Prostate gland (tissue), 2 donors: ENCODE measurements around the gene GYS1.

Source experiments
- POLR2A ChIP-seq: fragments of 450-650 bp; IDR thresholded peaks from one replicate; pipeline ENCODE4 v1.6.1; 2016; ENCODE audit warnings: antibody characterized with exemption, mild to moderate bottlenecking
- TF ChIP-seq, protein P1 (sequence below), 4 experiments: fragments of 200-600 bp in 2 of 4; fragments of 450-650 bp in 2 of 4; sonication (generic) in 2 of 4; IDR thresholded peaks; 1 replicate in 3 of 4; 2 replicates in 1 of 4; pipeline ENCODE4 v1.5.1; 2016 to 2019; ENCODE audit warnings: antibody characterized with exemption in 4 of 4, mild to moderate bottlenecking in 2 of 4, moderate library complexity in 2 of 4

DNA sequence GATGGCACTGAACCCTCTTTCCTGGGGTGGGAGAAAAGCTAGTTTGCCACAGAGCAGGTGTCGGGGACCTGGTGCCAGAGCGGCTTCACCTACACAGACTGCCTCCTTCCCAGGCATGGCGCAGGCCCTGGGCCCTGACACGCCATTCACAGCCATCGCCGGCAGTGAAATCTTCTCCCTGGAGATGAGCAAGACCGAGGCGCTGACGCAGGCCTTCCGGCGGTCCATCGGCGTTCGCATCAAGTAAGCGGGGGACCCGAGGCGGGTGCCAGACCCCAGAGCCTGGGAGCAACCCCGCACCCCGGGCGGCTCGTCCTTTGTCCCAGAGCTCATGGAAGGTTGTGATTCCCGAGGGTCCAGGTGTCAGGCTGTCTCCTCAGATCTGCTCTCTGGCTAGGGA lies 13.8 kb upstream of the GYS1 start:
- TF ChIP-seq, protein P1, sequence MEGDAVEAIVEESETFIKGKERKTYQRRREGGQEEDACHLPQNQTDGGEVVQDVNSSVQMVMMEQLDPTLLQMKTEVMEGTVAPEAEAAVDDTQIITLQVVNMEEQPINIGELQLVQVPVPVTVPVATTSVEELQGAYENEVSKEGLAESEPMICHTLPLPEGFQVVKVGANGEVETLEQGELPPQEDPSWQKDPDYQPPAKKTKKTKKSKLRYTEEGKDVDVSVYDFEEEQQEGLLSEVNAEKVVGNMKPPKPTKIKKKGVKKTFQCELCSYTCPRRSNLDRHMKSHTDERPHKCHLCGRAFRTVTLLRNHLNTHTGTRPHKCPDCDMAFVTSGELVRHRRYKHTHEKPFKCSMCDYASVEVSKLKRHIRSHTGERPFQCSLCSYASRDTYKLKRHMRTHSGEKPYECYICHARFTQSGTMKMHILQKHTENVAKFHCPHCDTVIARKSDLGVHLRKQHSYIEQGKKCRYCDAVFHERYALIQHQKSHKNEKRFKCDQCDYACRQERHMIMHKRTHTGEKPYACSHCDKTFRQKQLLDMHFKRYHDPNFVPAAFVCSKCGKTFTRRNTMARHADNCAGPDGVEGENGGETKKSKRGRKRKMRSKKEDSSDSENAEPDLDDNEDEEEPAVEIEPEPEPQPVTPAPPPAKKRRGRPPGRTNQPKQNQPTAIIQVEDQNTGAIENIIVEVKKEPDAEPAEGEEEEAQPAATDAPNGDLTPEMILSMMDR (IDR thresholded peaks at IDR 0.05): no peak
- no peak for TF ChIP-seq POLR2A
